Thyroid gland (tissue), 4 donors: Measurements from ENCODE around the gene HLA-F. TPM values are rescaled to one million over a fixed set of nuclear protein-coding genes. Genes with fewer than 3 reads are reported as not detected.

Experiments used
- DNase-seq, 2 donors: peaks; one replicate each; pipeline ENCODE4 v3.0.0-alpha.2; 2019
- H3K27ac ChIP-seq, 3 donors: fragments of 200-600 bp; sonication (generic); 1 replicate in 2 of 3; 2 replicates in 1 of 3; pipeline ENCODE4 v1.5.1; 2016 to 2019; ENCODE audit warnings: mild to moderate bottlenecking in 1 of 3, moderate library complexity in 1 of 3
- H3K27me3 ChIP-seq: fragments of 200-600 bp; sonication (generic); one replicate; pipeline ENCODE4 v1.5.1; 2019
- H3K36me3 ChIP-seq, 2 donors: fragments of 200-600 bp; sonication (generic); one replicate each; pipeline ENCODE4 v1.5.1; 2016 to 2019
- H3K4me1 ChIP-seq, 2 donors: fragments of 200-600 bp; sonication (generic); one replicate each; pipeline ENCODE4 v1.5.1; 2017 to 2019
- H3K4me3 ChIP-seq, 3 donors: fragments of 200-600 bp; sonication (generic); replicated peaks in 1 of 3; 1 replicate in 2 of 3; 2 replicates in 1 of 3; pipeline ENCODE4 v1.5.1; 2016; ENCODE audit warnings: mild to moderate bottlenecking in 1 of 3
- H3K9me3 ChIP-seq: fragments of 200-600 bp; sonication (generic); one replicate; pipeline ENCODE4 v1.5.1; 2017
- POLR2A ChIP-seq, 2 donors: fragments of 450-650 bp; IDR thresholded peaks; one replicate each; pipeline ENCODE4 v1.6.1; 2017; ENCODE audit warnings: antibody characterized with exemption in 2 of 2, mild to moderate bottlenecking in 2 of 2, moderate library complexity in 1 of 2
- WGBS, 2 donors: methylation state at CpG; one replicate each; pipeline ENCODE4 v1.1.5; 2017; 5-methylcytosine and 5-hydroxymethylcytosine counted together
- intact Hi-C: fragments of 100-400 bp; cut with DNase I; formaldehyde crosslinking; loops from one replicate; pipeline ENCODE4 v1.15.1; 2023
- total RNA-seq, 4 donors: library from RNA; depleted of rRNA; stranded (reverse); fragments of >200 nt; gene quantifications; one replicate each; pipeline ENCODE4 v1.2.3, GENCODE V29; 2016
- TF ChIP-seq, protein P1 (sequence below), 6 experiments: fragments of 200-600 bp in 3 of 6; fragments of 450-650 bp in 3 of 6; sonication (generic) in 3 of 6; IDR thresholded peaks; one replicate each; pipeline ENCODE4 v1.5.1; 2016 to 2019; ENCODE audit warnings: antibody characterized with exemption in 6 of 6, mild to moderate bottlenecking in 2 of 6, inconsistent platforms in 1 of 6, moderate library complexity in 1 of 6

Gene HLA-F
- total RNA-seq, 4 donors from 2014 or later: 33.9 to 81.3 (median 44.6) TPM

DNA sequence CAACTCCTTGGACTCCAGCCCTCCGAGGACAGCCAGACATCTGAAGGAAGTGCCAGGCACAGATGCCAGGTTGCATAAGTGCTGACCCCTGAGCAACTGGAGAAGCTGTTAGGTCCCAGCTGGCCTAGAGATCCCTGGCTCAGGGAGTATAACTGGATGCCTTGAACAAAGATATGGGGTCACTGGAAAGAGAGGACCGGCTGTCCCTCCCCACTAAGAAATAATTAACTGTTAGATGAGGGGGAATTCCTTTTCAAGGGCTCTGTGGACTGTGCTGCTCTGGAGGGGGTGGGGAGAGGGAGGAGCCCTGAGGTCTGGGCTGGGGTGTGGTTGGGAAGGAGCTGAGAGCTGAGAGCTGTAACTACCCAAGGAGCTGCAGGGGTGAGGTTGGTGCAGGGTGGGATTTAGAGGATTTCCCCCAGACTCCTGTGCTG is 39.6 kb downstream of the HLA-F start:
- no peaks in the 10 kb centered on the region for H3K4me1 ChIP-seq
- intact Hi-C loops: no loop called here

DNA sequence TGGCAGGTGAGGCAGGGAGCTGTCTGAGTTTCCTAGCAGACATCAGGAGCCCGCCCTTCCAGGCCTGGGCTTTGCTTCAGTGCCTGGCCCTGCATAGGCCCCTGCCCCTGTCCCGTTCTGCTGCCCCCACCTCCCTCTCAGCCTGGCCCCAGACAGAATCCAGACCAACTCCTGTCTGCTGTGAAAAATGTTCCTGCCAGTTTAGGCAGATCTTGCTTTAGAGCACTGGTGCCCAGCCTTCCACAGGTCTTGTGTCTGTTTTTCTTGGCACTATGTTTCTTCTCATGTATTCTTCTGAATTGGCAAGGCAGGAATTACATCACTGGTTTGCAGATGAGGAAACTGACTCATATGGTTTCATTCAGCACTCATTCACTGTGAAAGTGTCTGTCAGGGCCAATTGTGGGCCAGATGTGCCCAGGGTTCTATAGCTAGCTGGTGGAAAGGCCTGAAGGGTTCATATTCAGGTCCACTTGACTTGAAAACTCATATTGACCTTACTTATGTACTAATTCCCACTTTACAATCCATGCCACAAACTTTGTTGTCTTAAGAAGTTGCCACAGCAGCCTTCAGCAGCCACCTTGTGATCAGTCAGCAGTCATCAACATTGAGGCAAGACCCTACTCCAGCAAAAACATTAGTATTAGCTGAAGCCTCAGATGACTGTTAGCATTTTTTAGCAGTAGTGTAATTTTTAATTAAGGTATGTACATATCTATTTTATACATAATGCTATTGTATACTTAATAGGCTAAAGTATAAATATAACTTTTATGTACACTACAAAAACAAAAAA is 40.5 kb downstream of the HLA-F start:
- H3K27me3 ChIP-seq: no peaks in the 10 kb centered on the region
- H3K9me3 ChIP-seq: no peaks in the 10 kb centered on the region
- TF ChIP-seq, protein P1, sequence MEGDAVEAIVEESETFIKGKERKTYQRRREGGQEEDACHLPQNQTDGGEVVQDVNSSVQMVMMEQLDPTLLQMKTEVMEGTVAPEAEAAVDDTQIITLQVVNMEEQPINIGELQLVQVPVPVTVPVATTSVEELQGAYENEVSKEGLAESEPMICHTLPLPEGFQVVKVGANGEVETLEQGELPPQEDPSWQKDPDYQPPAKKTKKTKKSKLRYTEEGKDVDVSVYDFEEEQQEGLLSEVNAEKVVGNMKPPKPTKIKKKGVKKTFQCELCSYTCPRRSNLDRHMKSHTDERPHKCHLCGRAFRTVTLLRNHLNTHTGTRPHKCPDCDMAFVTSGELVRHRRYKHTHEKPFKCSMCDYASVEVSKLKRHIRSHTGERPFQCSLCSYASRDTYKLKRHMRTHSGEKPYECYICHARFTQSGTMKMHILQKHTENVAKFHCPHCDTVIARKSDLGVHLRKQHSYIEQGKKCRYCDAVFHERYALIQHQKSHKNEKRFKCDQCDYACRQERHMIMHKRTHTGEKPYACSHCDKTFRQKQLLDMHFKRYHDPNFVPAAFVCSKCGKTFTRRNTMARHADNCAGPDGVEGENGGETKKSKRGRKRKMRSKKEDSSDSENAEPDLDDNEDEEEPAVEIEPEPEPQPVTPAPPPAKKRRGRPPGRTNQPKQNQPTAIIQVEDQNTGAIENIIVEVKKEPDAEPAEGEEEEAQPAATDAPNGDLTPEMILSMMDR (IDR thresholded peaks at IDR 0.05): no peak
- TF ChIP-seq POLR2A (IDR thresholded peaks at IDR 0.05): no peak
- no peaks in the 10 kb centered on the region for H3K36me3 ChIP-seq
- DNase-seq: no peak
- intact Hi-C loops: no loop called here
- WGBS, 2 donors: 77% methylated on average over 2 of the region's 2 CpGs
- H3K4me1 ChIP-seq: no peaks in the 10 kb centered on the region
- H3K27ac ChIP-seq: no peak overlapping the region
- H3K4me3 ChIP-seq: no peak overlapping the region

More for the DNA sequence above, 39.6 kb downstream of the HLA-F start:
- Histone ChIP-seq H3K27ac (no peak overlapping the region), H3K4me3 (no peak overlapping the region), H3K9me3 (no peaks in the 10 kb centered on the region), H3K36me3 (no peaks in the 10 kb centered on the region), H3K27me3 (no peaks in the 10 kb centered on the region)
- DNase-seq: no peak
- TF ChIP-seq, protein P1 (IDR thresholded peaks at IDR 0.05): no peak
- no peak for TF ChIP-seq POLR2A (IDR thresholded peaks at IDR 0.05)
- 55 to 62% methylated on average over 2 of the region's 2 CpGs for WGBS, 2 donors

DNA sequence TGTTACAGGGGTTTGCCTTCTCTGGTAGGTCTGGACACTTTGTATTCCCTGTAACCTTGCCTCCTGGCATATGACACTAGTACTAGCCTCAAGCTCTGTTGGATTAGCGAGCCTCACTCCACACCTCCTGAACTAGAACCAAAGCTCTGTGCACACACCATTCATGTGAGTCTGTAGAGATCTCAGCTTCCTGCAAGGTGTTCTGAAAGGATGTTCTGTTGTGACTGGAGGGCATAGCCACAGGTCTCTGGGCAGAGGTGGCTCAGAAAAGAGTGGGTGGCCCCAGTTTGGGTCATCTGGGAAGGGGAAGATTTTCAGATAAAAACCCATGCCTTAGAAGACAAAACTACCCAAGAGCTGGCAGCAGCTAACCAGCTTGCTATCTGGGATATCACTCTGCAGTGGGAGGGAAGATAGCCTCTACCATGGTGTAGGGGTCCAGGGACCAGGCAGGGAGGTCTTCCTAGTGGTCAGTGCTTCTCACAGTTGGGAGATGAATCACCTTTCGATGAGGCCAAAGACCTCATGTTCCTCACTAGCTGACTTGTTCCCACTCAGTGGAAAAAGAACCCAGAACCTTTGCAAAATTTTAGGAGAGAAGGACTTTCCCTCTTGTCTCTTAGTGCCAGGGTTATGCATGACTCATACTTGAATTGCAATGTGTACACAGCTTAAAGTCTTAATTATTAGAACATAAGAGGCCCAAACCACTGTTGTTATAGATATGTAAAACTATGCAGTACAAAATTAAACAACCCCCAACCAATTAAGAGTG is 41.4 kb downstream of the HLA-F start:
- 73 to 84% methylated on average over 2 of the region's 2 CpGs for WGBS, 2 donors
- no peaks in the 10 kb centered on the region for H3K36me3 ChIP-seq
- intact Hi-C loops: no loop called here
- no peaks in the 10 kb centered on the region for H3K27me3 ChIP-seq
- no peak overlapping the region for H3K27ac ChIP-seq
- no peak for DNase-seq
- H3K4me3 ChIP-seq: no peak overlapping the region
- TF ChIP-seq, protein P1 (IDR thresholded peaks at IDR 0.05): no peak
- TF ChIP-seq POLR2A (IDR thresholded peaks at IDR 0.05): no peak
- no peaks in the 10 kb centered on the region for H3K9me3 ChIP-seq
- H3K4me1 ChIP-seq: no peaks in the 10 kb centered on the region

DNA sequence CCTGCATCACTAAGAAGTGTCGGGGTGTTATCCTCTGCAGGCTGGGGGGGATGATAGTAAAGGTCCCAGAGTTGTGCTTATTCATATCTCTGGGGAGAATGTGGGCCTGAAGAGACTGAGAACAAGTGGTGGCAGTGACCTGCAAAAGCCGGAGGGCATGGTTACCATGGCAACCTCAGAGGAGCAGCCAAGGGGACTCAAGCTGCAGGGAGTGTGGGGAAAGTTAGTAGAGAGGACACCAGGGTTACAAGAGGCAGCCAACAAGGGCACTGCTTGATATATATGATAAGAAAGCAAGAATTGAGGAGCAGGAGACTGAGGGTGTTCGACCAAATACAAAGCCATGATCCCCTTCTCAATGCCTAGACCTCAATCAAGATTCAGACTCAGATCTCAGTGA is 46.1 kb downstream of the HLA-F start:
- no peak for DNase-seq
- H3K36me3 ChIP-seq: no peaks in the 10 kb centered on the region
- no peak for TF ChIP-seq POLR2A (IDR thresholded peaks at IDR 0.05)
- TF ChIP-seq, protein P1 (IDR thresholded peaks at IDR 0.05): no peak
- H3K27me3 ChIP-seq: no peaks in the 10 kb centered on the region
- WGBS, 2 donors: 62 to 63% methylated on average over 3 of the region's 3 CpGs
- H3K27ac ChIP-seq: no peak overlapping the region
- intact Hi-C loops: no loop called here
- no peaks in the 10 kb centered on the region for H3K4me1 ChIP-seq
- no peaks in the 10 kb centered on the region for H3K9me3 ChIP-seq
- no peak overlapping the region for H3K4me3 ChIP-seq

DNA sequence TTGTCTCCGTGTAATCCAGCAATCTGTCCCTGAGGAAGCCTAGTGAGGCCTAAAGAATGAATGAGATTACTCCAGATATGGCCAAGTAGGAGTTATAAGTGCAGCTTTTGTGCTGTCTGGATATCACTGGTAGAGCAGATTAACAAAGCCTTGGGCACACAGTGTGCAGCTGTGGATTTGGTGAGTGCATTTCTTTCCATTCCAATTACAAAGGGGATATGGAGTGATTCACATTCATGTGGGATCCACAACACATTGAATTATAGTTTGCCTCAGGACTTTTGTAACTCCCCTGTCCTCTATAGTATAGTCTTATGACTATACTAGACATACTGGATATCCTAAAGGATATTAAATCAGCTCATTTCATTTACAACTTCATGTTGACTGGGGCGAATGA is 47.1 kb downstream of the HLA-F start:
- intact Hi-C loops: no loop called here
- no peak for DNase-seq
- Histone ChIP-seq H3K27ac (no peak overlapping the region), H3K9me3 (no peaks in the 10 kb centered on the region), H3K27me3 (no peaks in the 10 kb centered on the region), H3K4me3 (no peak overlapping the region), H3K36me3 (no peaks in the 10 kb centered on the region), H3K4me1 (no peaks in the 10 kb centered on the region)
- 86 to 88% methylated on average over 2 of the region's 2 CpGs for WGBS, 2 donors
- TF ChIP-seq, protein P1 (IDR thresholded peaks at IDR 0.05): no peak
- TF ChIP-seq POLR2A (IDR thresholded peaks at IDR 0.05): no peak
